Heart right ventricle (tissue), 16 donors: ENCODE results near the gene UNC13B. TPM values are rescaled to one million over a fixed set of nuclear protein-coding genes. Genes with fewer than 3 reads are reported as not detected.

Experiments
- ATAC-seq, 8 donors: fragments of 200-7000 bp; cut with Tn5 transposase; one replicate each; pipeline ENCODE4 v1.9.1; 2020; ENCODE audit warnings: mild to moderate bottlenecking in 8 of 8, moderate library complexity in 8 of 8, moderate number of reproducible peaks in 1 of 8
- DNase-seq, 2 donors: peaks; one replicate each; pipeline ENCODE4 v3.0.0-alpha.2; 2020
- H3K27ac ChIP-seq, 10 donors: fragments of 200-600 bp; sonication (generic) in 2 of 10; one replicate each; pipeline versions ENCODE4 v1.5.0 to v1.8.0; 2020 to 2022; ENCODE audit warnings: mild to moderate bottlenecking in 3 of 10
- H3K27me3 ChIP-seq, 7 donors: fragments of 200-600 bp; one replicate each; pipeline ENCODE4 v1.8.0; 2021 to 2022; ENCODE audit warnings: mild to moderate bottlenecking in 2 of 7
- H3K36me3 ChIP-seq, 9 donors: fragments of 200-600 bp; sonication (generic) in 1 of 9; one replicate each; pipeline versions ENCODE4 v1.5.0 to v1.8.0; 2020 to 2022; ENCODE audit warnings: mild to moderate bottlenecking in 2 of 9
- H3K4me1 ChIP-seq, 9 donors: fragments of 200-600 bp; sonication (generic) in 1 of 9; one replicate each; pipeline versions ENCODE4 v1.5.0 to v1.8.0; 2020 to 2022; ENCODE audit warnings: mild to moderate bottlenecking in 4 of 9
- H3K4me3 ChIP-seq, 10 donors: fragments of 200-600 bp; sonication (generic) in 2 of 10; one replicate each; pipeline versions ENCODE4 v1.5.0 to v1.8.0; 2020 to 2022; ENCODE audit warnings: mild to moderate bottlenecking in 7 of 10, moderate library complexity in 2 of 10
- H3K9me3 ChIP-seq, 11 donors: fragments of 200-600 bp in 10 of 11; sonication (generic) in 2 of 11; one replicate each; pipeline versions ENCODE4 v1.5.0 to v1.8.0; 2013 to 2022; ENCODE audit warnings: mild to moderate bottlenecking in 2 of 11, control low read depth in 1 of 11, moderate library complexity in 1 of 11
- CTCF ChIP-seq, 9 donors: fragments of 200-600 bp; sonication (generic) in 2 of 9; IDR thresholded peaks; one replicate each; pipeline versions ENCODE4 v1.5.0 to v1.8.0; 2021 to 2022; ENCODE audit warnings: antibody characterized with exemption in 9 of 9, mild to moderate bottlenecking in 5 of 9, moderate library complexity in 1 of 9
- WGBS, 2 donors: extraction: QIAGEN DNeasy Blood & Tissue Kit; methylation state at CpG; one replicate each; pipeline ENCODE4 v1.1.7; 2013; ENCODE audit warnings: inconsistent platforms in 1 of 2; 5-methylcytosine and 5-hydroxymethylcytosine counted together
- intact Hi-C, 10 donors: fragments of 100-400 bp; cut with DNase I; formaldehyde crosslinking; loops; one replicate each; pipeline versions ENCODE4 v1.11.1 to v1.14.2; 2022
- polyA plus RNA-seq, 2 donors: library from polyadenylated mRNA; stranded (reverse); fragments of 200-250 nt; gene quantifications; one replicate each; pipeline ENCODE4 v1.2.3, GENCODE V29; 2013
- total RNA-seq, 10 donors: library from RNA; stranded (reverse); fragmentation: NEBNext Ultra II Directional in 3 of 10; extraction: Animal tissue kit (Norgen Biotek cat#: 25700) in 3 of 10; gene quantifications; one replicate each; pipeline versions ENCODE4 v1.2.1 to v1.2.4, GENCODE V29; 2021 to 2023
- donor health status: Arrhythmogenic right ventricular cardiomyopathy.
- donor health status: ischemic (EF 13 %, LVEDD 7.1; RV severe dilation, severe dysfunction).
- donor health status: healthy with polysubstance abuse.
- donor health status: DM: no; HTN: yes; CAD: no.
- donor health status: DM: no; HTN: no; CAD: no.
- donor health status: ischemic (EF 25% LVEDD 6.9; RV normal size, moderate dysfunction).
- donor health status: ischemic (EF 25% LVEDD 5.7; RV mildly dilated, moderate dysfunction).
- donor health status: healthy.
- donor health status: DM: yes; HTN: yes; CAD: no.
- donor health status: Ischemic cardiomyopathy.
- donor health status: ischemic (EF 35%, LVEDD 5.7; RV mildly dilated, moderate dysfunction).
- donor health status: nonischemic (EF 11% LVEDD 7.7; RV severe dilation, severe dysfunction).
- donor health status: DM: yes; HTN: yes; CAD: no.
- donor health status: PGD.
- donor health status: ischemic (EF 29% LVEDD 5.4; RV normal size, mild dysfunction).
- donor health status: nonischemic (EF 23%, LVEDD 6.1; RV moderate dilation, normal function).

Gene UNC13B
- total and polyA plus RNA-seq, 12 donors, result 13.1 to 27.1 (median 18.9) TPM

- no peaks in the 10 kb centered on the region for H3K4me1 ChIP-seq
- H3K27me3 ChIP-seq, result no peaks in the 10 kb centered on the region
- H3K4me3 ChIP-seq, result no peak overlapping the region
- H3K9me3 ChIP-seq, result peaks cover 0 to 5% (median 0%) of the 10 kb centered on the region in 11 donors
- peaks cover 0 to 4% (median 0%) of the 10 kb centered on the region in 9 donors for H3K36me3 ChIP-seq
- DNase-seq (no peak), ATAC-seq (no peak)
- no peak overlapping the region for H3K27ac ChIP-seq
- 94 to 96% methylated on average over 1 of the region's 1 CpG for WGBS, 2 donors
- intact Hi-C loops, result no loop called here
- TF ChIP-seq CTCF (IDR thresholded peaks at IDR 0.05), result no peak
Measured at GRCh38 chr9:35414889-35415288, 253.1 kb downstream of the UNC13B start.

- no peaks in the 10 kb centered on the region for H3K4me1 ChIP-seq
- peaks cover 0 to 5% (median 0%) of the 10 kb centered on the region in 11 donors for H3K9me3 ChIP-seq
- no peak overlapping the region for H3K4me3 ChIP-seq
- WGBS, 2 donors, result 72 to 79% methylated on average over 6 of the region's 6 CpGs
- no peak for TF ChIP-seq CTCF (IDR thresholded peaks at IDR 0.05)
- no peak overlapping the region for H3K27ac ChIP-seq
- DNase-seq (no peak), ATAC-seq (no peak)
- peaks cover 0 to 4% (median 0%) of the 10 kb centered on the region in 9 donors for H3K36me3 ChIP-seq
- H3K27me3 ChIP-seq, result no peaks in the 10 kb centered on the region
- intact Hi-C loops, result no loop called here
Measured at GRCh38 chr9:35415402-35416097, 253.7 kb downstream of the UNC13B start.

GRCh38 chr9:35416098-35416427 lies 254.3 kb downstream of the UNC13B start:
- WGBS, 2 donors, result 66 to 75% methylated on average over 2 of the region's 2 CpGs
- DNase-seq (no peak), ATAC-seq (no peak)
- intact Hi-C loops, result no loop called here
- peaks cover 0 to 5% (median 0%) of the 10 kb centered on the region in 11 donors for H3K9me3 ChIP-seq
- no peaks in the 10 kb centered on the region for H3K4me1 ChIP-seq
- H3K36me3 ChIP-seq, result peaks cover 0 to 4% (median 0%) of the 10 kb centered on the region in 9 donors
- TF ChIP-seq CTCF (IDR thresholded peaks at IDR 0.05), result no peak
- no peaks in the 10 kb centered on the region for H3K27me3 ChIP-seq
- H3K27ac ChIP-seq, result no peak overlapping the region
- no peak overlapping the region for H3K4me3 ChIP-seq

- Histone ChIP-seq H3K36me3 (no peaks in the 10 kb centered on the region), H3K4me1 (no peaks in the 10 kb centered on the region), H3K27me3 (no peaks in the 10 kb centered on the region), H3K27ac (no peak overlapping the region), H3K4me3 (no peak overlapping the region), H3K9me3 (peaks cover 0 to 5% (median 0%) of the 10 kb centered on the region in 11 donors)
- ATAC-seq (no peak), DNase-seq (no peak)
- 91 to 95% methylated on average over 1 of the region's 1 CpG for WGBS, 2 donors
- TF ChIP-seq CTCF (IDR thresholded peaks at IDR 0.05), result no peak
- intact Hi-C loops, result no loop called here
Measured at GRCh38 chr9:35422346-35422745, 260.5 kb downstream of the UNC13B start.
